ELF-1 (cell line): Measurements from ENCODE around the gene CPLANE2.

Source experiments
- DNase-seq: peaks from one replicate; pipeline ENCODE4 v3.0.0-alpha.2; 2016; ENCODE audit warnings: low read depth, low spot score

Gene CPLANE2

GRCh38 chr1:16191309-16191708 is 45.7 kb downstream of the CPLANE2 start:
- DNase-seq: no peak

- DNase-seq: no peak
These were observed 46.9 kb downstream of the CPLANE2 start for GRCh38 chr1:16189921-16190621.

DNA sequence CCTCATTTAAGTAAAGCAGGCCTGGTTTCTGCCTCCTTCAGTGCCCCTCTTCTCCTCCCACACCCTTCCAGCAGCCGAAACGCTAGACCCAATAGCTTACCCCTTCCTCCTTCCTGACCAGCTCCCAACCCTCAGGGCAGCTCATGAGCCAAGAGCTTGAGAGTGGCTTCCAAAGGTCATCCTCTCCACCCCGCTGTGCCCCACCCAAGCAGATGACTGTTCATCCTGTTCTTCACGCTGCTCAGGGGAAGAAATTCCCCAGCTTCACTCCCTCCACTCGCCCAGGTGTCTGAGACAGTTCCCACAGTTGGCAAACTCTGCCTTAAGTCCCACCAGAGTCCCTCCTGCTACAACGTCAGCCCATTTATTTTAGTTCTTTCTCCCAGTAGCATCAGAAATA is 48.0 kb downstream of the CPLANE2 start:
- DNase-seq: no peak

- DNase-seq: peak; percentile 88
These were observed 49.1 kb downstream of the CPLANE2 start for GRCh38 chr1:16187748-16188401.

- DNase-seq: no peak
These were observed 50.2 kb downstream of the CPLANE2 start for GRCh38 chr1:16186655-16187235.

DNA sequence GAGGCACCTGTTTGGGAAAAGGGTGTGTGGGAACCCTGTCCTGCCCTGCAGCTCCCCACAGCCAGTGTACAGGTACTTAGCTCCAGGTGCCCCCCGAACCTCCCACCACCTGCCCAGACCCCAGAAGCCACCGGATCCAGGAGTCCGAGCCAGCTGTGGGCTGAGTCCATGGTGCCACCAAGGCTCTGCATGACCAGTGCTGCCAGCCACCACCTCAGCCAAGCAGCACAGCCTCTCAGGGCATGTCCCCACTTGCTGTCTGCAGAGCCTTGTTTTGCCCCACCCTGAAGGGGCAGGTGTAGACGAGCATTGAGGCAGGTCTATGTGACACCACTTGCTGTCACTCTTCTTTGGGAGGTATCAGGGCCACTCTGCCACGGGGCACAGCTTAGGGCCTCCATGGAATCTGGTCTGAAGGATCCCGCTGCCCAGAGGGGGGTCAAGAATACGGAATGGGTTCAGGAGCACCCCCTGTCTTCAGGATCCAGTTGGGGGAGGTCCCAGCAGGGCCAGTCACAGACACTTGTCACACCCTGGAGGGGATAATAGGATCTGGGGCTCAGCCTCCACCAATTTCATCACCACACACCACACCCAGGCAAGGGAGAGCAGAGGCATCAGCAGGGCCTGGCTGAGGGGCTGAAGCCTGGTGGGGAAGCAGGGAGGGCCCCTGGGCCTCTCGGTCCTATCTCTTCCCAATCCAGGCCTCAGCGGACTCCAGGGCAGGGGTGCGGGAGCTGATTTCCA is 52.3 kb downstream of the CPLANE2 start:
- DNase-seq: no peak

DNA sequence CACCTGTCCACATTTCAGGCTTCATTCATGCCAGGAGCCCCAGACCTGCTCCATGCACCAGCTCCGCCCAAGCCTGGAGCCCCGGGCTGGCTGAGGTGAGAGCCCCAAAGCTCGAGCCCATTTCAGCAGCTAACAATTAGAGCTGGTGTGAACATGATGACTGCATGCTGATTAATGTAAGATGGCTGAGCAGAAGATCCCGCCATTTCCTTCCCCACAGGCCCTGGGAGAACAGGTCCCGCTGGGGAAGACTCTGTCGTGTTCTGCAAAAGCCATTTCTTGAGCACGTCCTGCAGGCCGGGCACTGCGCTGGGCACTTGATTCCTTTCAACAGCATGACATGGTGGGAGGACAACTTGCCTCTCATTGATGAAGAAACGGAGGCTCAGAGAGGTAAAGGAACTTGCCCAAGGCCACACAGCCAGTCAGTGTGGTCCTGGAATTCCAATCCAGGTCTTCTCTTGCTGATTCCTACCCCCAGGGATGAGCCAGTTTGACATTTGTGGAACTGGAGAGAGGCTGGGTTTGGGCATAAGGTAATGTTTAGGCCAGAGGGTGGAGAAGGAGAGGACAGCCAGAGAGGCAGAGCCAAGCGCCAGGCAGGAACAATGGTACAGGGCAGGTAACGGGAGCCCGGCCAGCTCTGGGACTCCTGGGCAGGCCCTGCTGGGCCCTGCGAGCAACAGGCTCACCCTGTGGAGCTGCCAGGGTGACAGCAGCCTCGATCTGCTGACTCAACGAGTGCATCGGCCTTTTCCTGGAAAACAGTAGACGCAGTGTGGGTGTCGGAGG is 53.0 kb downstream of the CPLANE2 start:
- DNase-seq: no peak

GRCh38 chr1:16183179-16183578 is 53.8 kb downstream of the CPLANE2 start:
- no peak for DNase-seq

- DNase-seq: peak; percentile 95
These were observed 54.9 kb downstream of the CPLANE2 start for GRCh38 chr1:16181887-16182719.
